DOHH2 (cell line): Measurements from ENCODE around the gene ACAD11.

Experiments used
- CTCF ChIP-seq: fragments of 200-600 bp; sonication (generic); IDR thresholded peaks from one replicate; pipeline ENCODE4 v1.5.1; 2014; ENCODE audit warnings: antibody characterized with exemption, mild to moderate bottlenecking, low read depth, low read length; ENCODE audit not compliant: poor library complexity, severe bottlenecking
- EZH2phosphoT487 ChIP-seq: fragments of 200-600 bp; sonication (generic); IDR thresholded peaks from 2 replicates; pipeline ENCODE4 v1.6.1; 2017; ENCODE audit warnings: borderline replicate concordance, mild to moderate bottlenecking, antibody characterized with exemption, low read length, moderate library complexity, mixed read lengths

GRCh38 chr3:132556508-132557159 is 103.0 kb downstream of the ACAD11 start:
- TF ChIP-seq CTCF (no peak), EZH2phosphoT487 (no peak)
